ENCODE measurements around the gene SAMD10.
A peak's percentile ranks its signal among the peaks of the same experiment; 100 is the strongest.
"Not testable (repeated sequence)": the region's sequence is repeated elsewhere in the genome, so short reads cannot be mapped to it uniquely, and the experiment has no call there.

The SAMD10 gene

GRCh38 chr20:63978319-63979228 lies 868 bp downstream of the SAMD10 start:
- in situ Hi-C loops (cut with MboI; ENCODE audit: low pct_unique_long_range_greater_than_20kb, low sequenced_read_pairs, unreplicated experiment), result no loop called here
- TF ChIP-seq, protein P1, sequence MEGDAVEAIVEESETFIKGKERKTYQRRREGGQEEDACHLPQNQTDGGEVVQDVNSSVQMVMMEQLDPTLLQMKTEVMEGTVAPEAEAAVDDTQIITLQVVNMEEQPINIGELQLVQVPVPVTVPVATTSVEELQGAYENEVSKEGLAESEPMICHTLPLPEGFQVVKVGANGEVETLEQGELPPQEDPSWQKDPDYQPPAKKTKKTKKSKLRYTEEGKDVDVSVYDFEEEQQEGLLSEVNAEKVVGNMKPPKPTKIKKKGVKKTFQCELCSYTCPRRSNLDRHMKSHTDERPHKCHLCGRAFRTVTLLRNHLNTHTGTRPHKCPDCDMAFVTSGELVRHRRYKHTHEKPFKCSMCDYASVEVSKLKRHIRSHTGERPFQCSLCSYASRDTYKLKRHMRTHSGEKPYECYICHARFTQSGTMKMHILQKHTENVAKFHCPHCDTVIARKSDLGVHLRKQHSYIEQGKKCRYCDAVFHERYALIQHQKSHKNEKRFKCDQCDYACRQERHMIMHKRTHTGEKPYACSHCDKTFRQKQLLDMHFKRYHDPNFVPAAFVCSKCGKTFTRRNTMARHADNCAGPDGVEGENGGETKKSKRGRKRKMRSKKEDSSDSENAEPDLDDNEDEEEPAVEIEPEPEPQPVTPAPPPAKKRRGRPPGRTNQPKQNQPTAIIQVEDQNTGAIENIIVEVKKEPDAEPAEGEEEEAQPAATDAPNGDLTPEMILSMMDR (IDR thresholded peaks at IDR 0.05; ENCODE audit: extremely low read depth, insufficient read depth, missing control alignments), result no peak
- peak; percentile 80 for DNase-seq (ENCODE audit: low spot score)

- DNase-seq (ENCODE audit: low spot score), result no peak
- TF ChIP-seq, protein P1 (IDR thresholded peaks at IDR 0.05; ENCODE audit: extremely low read depth, insufficient read depth, missing control alignments), result no peak
- in situ Hi-C loops (cut with MboI; ENCODE audit: low pct_unique_long_range_greater_than_20kb, low sequenced_read_pairs, unreplicated experiment), result no loop called here
Measured at GRCh38 chr20:63977739-63978276, 1.6 kb downstream of the SAMD10 start.

DNA sequence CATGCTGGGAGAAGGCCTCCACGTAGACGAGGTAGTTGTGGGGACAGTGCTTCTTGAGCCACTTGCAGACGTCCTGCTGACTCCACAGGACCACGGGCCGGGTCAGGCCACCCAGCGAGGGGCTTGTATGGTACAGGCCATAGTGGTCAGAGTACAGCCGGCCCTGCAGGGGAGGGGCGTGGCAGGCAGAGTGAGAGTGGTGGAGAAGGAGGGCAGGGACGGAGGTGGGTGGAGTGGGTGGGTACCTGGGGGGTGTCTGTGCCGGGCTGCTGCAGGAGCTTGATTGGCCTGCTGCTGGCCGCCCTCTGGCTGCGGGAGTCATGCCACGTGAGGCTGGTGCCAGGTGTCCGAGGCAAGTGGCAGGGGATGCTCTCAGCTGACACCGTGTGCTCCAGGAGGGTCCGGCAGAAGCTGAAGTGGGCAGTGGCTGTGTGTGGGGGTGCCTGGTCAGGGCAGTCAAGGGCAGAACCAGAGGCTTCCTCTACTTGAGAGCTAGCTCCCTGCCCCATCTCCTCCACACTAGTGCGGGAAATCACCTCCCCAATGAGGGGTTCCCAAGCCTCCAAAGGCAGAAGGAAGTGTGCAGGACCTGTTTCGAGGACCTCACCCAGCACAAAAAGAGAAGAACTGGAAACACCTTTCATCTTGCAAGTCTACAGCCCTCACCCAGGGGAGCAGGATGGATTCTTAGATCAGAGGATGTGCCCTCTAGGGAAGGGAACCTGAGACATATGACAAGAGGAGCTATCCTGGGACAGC lies 2.3 kb downstream of the SAMD10 start:
- in situ Hi-C loops (cut with MboI; ENCODE audit: low pct_unique_long_range_greater_than_20kb, low sequenced_read_pairs, unreplicated experiment), result no loop called here
- DNase-seq (ENCODE audit: low spot score), result no peak
- TF ChIP-seq, protein P1 (IDR thresholded peaks at IDR 0.05; ENCODE audit: extremely low read depth, insufficient read depth, missing control alignments), result no peak

DNA sequence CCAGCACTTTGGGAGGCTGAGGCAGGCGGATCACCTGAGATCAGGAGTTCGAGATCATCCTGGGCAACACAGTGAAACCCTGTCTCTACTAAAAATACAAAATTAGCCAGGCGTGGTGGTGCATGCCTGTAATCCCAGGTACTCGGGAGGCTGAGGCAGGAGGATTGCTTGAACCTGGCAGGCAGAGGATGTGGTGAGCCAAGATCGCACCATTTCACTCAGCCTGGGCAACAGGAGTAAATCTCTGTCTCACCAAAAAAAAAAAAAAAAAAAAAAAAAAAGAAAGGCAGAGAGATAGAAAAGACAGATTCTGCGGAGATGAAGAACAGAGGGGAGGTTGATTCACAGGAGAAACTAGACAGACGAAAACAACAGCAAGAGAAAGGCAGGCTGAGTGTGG lies 2.9 kb downstream of the SAMD10 start:
- in situ Hi-C loops (cut with MboI; ENCODE audit: low pct_unique_long_range_greater_than_20kb, low sequenced_read_pairs, unreplicated experiment); DNase-seq (ENCODE audit: low spot score): not testable (repeated sequence)

DNA sequence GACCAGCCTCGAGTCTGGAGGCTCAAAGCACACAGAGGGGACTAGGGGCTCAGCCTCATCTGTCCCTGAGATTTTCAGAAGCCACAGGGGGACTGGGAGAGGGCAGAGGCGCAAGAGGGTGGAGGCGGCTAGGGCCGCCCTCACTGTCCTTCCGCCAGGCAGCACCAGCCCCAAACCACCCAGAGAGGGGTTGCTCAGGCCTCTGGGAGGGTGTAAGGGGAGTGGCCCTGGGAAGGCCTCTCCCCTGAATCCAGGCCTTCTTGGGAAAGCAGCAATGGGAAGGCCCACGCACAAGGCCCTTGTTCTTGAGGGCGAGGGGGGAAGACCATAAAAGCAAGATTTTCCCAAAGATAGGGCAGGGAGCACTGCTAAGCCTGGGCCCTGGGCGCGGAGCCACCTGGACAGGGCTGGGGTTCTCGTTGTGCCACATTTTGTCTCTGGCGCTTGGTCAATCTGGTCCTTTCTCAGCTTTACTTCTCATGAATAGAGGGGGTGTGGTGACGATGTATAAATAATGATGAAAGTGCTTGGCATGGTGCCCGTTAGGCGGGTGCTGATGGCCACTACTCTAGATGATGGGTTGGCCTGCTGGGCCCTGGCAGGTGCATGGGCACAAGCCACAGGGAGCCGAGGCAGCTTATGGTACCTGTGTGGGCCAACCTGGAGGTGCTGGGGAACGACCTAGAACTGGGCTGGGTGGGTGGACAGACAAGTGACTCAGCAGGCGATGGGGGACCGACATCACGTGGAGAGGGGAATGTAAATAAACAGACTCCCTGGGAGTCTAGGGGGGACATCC lies 4.8 kb downstream of the SAMD10 start:
- TF ChIP-seq, protein P1 (IDR thresholded peaks at IDR 0.05; ENCODE audit: extremely low read depth, insufficient read depth, missing control alignments), result no peak
- no peak for DNase-seq (ENCODE audit: low spot score)
- in situ Hi-C loops (cut with MboI; ENCODE audit: low pct_unique_long_range_greater_than_20kb, low sequenced_read_pairs, unreplicated experiment), result no loop called here

GRCh38 chr20:63973636-63974401 lies 5.6 kb downstream of the SAMD10 start:
- DNase-seq (ENCODE audit: low spot score), result peak; percentile 88
- in situ Hi-C loops (cut with MboI; ENCODE audit: low pct_unique_long_range_greater_than_20kb, low sequenced_read_pairs, unreplicated experiment), result no loop called here
- TF ChIP-seq, protein P1 (IDR thresholded peaks at IDR 0.05; ENCODE audit: extremely low read depth, insufficient read depth, missing control alignments), result peak; percentile 98

Measured in GM13977 (cell line).